ENCODE measurements around the gene UBE3C. TPM values are rescaled to one million over a fixed set of nuclear protein-coding genes. Genes with fewer than 3 reads are reported as not detected.

The UBE3C gene
- total and polyA plus RNA-seq, 2 of the 13 experiments (the other 11 are each of a cell fraction or from before 2014, with no cell fraction given): 27.0 to 48.2 TPM

DNA sequence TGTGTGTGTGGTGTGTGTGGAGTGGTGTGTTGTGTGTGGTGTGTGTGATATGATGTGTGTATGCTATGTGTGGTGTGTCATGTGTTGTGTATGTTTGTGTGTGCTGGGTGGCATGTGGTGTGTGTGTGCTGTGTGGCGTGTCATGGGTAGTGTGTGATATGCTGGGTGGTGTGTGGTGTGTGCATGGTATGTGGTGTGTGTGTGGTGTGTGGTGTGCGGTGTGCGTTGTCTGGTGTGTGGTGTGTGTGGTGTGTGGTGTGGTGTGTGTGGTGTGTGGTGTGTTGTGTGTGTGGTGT is 160.5 kb downstream of the UBE3C start:
- H3K4me3 ChIP-seq (replicated peaks in 1 of 3; ENCODE audit: insufficient read depth in 1 of 3, low read depth in 2 of 3, low read length in 3 of 3): no peak overlapping the region
- no peak overlapping the region for H2AFZ ChIP-seq (ENCODE audit: low read length)
- no peaks in the 10 kb centered on the region for H4K20me1 ChIP-seq (ENCODE audit: insufficient read depth, low read length)
- FAIRE-seq (peak; percentile 86), DNase-seq (ENCODE audit: low spot score) (no peak), ATAC-seq (no peak)
- intact Hi-C loops (cut with micrococcal nuclease; ENCODE audit: unreplicated experiment): no loop called here
- peaks cover 4 to 19% of the 10 kb centered on the region in 2 experiments; a peak in 2 of 5 replicates for H3K27me3 ChIP-seq (ENCODE audit: control insufficient read depth in 1 of 2, insufficient read depth in 2 of 2, low read length in 2 of 2)
- H3K27ac ChIP-seq (ENCODE audit: extremely low read length, insufficient read depth, low read length): no peak overlapping the region
- H3K79me2 ChIP-seq (ENCODE audit: insufficient read depth, low read length): no peaks in the 10 kb centered on the region
- peak overlapping the region; percentile 48; the same call in 1 of the 2 replicates for H3K4me2 ChIP-seq (ENCODE audit: low read depth, low read length)
- H3K36me3 ChIP-seq (replicated peaks in 1 of 2; ENCODE audit: control insufficient read depth in 1 of 2, insufficient read depth in 2 of 2, low read length in 2 of 2): no peaks in the 10 kb centered on the region
- POLR2A ChIA-PET: no interaction called here
- CTCF ChIA-PET (ENCODE audit: low intra/inter-chr PET ratio, low total read pairs): interaction anchor here (1.3 kb wide), 1 partner anchor 41 kb away, joined by 3 read pairs; no protein-coding TSS in a partner anchor
- WGBS (ENCODE audit: low lambda C conversion rate): 94% methylated on average over 3 of the region's 3 CpGs
- peaks cover 59% of the 10 kb centered on the region for H3K4me1 ChIP-seq (ENCODE audit: insufficient read depth, low read length)
- in situ Hi-C loops (cut with HindIII; ENCODE audit: extremely low pct_ligation_motif_present, low pct_unique_long_range_greater_than_20kb): no loop called here
- TF ChIP-seq CREB3 (CRISPR knock-in tag; IDR thresholded peaks at IDR 0.05) (no peak), SKIL (CRISPR knock-in tag; IDR thresholded peaks at IDR 0.05; ENCODE audit: borderline replicate concordance) (0 out of 2 replicates have a peak, but pooled peaks have one; percentile 10)
- no TSS peak for BruUV-seq (replicated peaks)
- H3K9ac ChIP-seq (ENCODE audit: insufficient read depth, low read depth, low read length): no peak overlapping the region
- H3K9me3 ChIP-seq (ENCODE audit: low read length): no peaks in the 10 kb centered on the region

- H3K79me2 ChIP-seq (ENCODE audit: insufficient read depth, low read length): no peaks in the 10 kb centered on the region
- no peak for FAIRE-seq
- ChIA-PET POLR2A (no interaction called here), CTCF (ENCODE audit: low intra/inter-chr PET ratio, low total read pairs) (interaction anchor here (1.3 kb wide), 1 partner anchor 41 kb away, joined by 3 read pairs; no protein-coding TSS in a partner anchor)
- H3K27me3 ChIP-seq (ENCODE audit: control insufficient read depth in 1 of 2, insufficient read depth in 2 of 2, low read length in 2 of 2): peaks cover 4 to 17% of the 10 kb centered on the region in 2 experiments; a peak in 2 of 5 replicates
- no peaks in the 10 kb centered on the region for H4K20me1 ChIP-seq (ENCODE audit: insufficient read depth, low read length)
- peaks cover 59% of the 10 kb centered on the region for H3K4me1 ChIP-seq (ENCODE audit: insufficient read depth, low read length)
- H3K4me2 ChIP-seq (ENCODE audit: low read depth, low read length): peak overlapping the region; percentile 48
- DNase-seq (ENCODE audit: low spot score): no peak
- intact Hi-C loops (cut with micrococcal nuclease; ENCODE audit: unreplicated experiment) (no loop called here), in situ Hi-C loops (cut with HindIII; ENCODE audit: extremely low pct_ligation_motif_present, low pct_unique_long_range_greater_than_20kb) (no loop called here)
- peak; percentile 44 for ATAC-seq
- BruUV-seq (replicated peaks): no TSS peak
- H3K9me3 ChIP-seq (ENCODE audit: low read length): no peaks in the 10 kb centered on the region
- H2AFZ ChIP-seq (ENCODE audit: low read length): no peak overlapping the region
- WGBS (ENCODE audit: low lambda C conversion rate): 37% methylated on average over 8 of the region's 37 CpGs
- H3K4me3 ChIP-seq (replicated peaks in 1 of 3; ENCODE audit: insufficient read depth in 1 of 3, low read depth in 2 of 3, low read length in 3 of 3): peak overlapping the region in 1 of 3 experiments; percentile 20; a peak in 1 of 6 replicates
- H3K9ac ChIP-seq (ENCODE audit: insufficient read depth, low read depth, low read length): no peak overlapping the region
- H3K36me3 ChIP-seq (replicated peaks in 1 of 2; ENCODE audit: control insufficient read depth in 1 of 2, insufficient read depth in 2 of 2, low read length in 2 of 2): no peaks in the 10 kb centered on the region
- H3K27ac ChIP-seq (ENCODE audit: extremely low read length, insufficient read depth, low read length): no peak overlapping the region
- TF ChIP-seq ZNF24 (IDR thresholded peaks at IDR 0.05) (no peak), HMGXB4 (CRISPR knock-in tag; IDR thresholded peaks at IDR 0.05; ENCODE audit: borderline replicate concordance in 1 of 2, low read depth in 1 of 2) (0 out of 4 replicates have a peak, but pooled peaks of 1 of the 2 experiments have one; percentile 20)
Measured at GRCh38 chr7:157299613-157300368, 161.1 kb downstream of the UBE3C start.

Data from HepG2 (cell line).